Activated naive CD8-positive, alpha-beta T cell treated with anti-CD3 and anti-CD28 coated beads, Interleukin-2, amount 50 U/mL, for 16 hours (primary cell): ENCODE data around the gene GPX3.

Experiments used
- DNase-seq: peaks from one replicate; pipeline ENCODE4 v3.0.0-alpha.2; 2020; ENCODE audit warnings: low read depth, low spot score

Gene GPX3, protein sequence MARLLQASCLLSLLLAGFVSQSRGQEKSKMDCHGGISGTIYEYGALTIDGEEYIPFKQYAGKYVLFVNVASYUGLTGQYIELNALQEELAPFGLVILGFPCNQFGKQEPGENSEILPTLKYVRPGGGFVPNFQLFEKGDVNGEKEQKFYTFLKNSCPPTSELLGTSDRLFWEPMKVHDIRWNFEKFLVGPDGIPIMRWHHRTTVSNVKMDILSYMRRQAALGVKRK

DNA sequence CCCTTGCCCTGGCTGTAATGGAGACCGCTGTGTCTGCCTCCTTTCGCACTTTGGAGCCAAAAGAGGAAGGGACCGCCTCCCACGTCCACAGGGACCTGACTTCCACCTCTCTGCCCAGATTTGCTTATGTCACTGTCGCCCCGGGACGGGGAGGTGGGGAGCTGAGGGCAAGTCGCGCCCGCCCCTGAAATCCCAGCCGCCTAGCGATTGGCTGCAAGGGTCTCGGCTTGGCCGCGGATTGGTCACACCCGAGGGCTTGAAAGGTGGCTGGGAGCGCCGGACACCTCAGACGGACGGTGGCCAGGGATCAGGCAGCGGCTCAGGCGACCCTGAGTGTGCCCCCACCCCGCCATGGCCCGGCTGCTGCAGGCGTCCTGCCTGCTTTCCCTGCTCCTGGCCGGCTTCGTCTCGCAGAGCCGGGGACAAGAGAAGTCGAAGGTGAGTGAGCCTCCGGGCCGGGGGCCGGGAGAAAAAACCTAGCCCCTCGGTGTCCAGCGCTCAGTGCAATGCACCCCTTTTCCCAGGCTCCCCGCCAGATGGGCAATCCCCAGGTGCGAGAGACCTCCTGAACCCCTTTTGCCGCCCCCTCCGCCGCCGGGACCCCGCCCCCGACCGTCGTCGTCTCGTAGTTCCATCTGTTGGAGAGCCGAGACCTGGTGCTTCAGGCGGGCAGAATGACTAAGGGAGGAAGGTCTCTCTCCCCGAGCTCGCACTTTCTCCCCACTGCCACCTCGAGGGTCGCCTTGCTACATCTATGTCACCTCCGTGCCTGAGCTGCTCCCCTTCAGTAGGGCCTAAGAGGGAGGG lies at the start of gene GPX3:
Gene GPX3 (plus strand): TSS at position 288 of the 807 bp plus-strand sequence. CDS start 64 bp downstream, at position 352.
- no peak for DNase-seq

DNA sequence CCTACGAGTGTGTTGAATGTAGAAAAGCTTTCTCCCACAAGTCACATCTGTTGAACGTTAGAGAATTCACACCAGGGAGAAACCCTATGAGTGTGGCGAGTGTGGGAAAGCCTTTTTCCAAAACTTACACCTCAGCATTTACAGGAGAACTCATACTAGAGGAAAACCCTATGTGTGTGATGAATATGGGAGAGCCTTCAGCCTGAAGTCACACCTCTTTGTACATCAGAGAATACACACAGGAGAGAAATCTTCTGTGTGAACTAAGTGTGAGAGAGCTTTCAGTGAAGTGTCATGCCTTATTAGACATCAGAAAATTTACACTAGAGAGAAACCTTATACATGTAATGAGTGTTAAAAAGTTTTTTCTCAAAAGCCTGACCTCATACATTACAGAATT lies 41.8 kb upstream of the GPX3 start:
- no peak for DNase-seq

DNA sequence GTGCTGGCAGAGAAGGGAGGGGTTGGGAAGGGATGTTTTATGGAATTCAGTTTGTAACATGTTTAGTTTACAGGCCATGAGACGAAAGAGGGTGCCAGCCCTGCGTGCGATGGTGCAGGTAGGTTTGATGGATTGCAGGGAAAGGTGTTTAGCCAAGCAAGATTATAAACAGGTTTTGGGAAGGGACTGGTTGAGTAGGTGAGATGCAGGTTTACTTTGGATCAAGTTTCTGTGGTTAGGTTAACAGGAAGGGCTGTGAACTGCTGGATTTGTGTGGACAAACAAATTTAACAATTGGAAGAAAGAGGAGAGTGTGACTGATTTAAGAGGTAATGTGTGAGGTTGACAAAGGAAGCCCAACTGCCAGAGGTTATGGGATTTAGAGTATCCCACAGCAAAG lies 32.6 kb upstream of the GPX3 start:
- DNase-seq: no peak

DNA sequence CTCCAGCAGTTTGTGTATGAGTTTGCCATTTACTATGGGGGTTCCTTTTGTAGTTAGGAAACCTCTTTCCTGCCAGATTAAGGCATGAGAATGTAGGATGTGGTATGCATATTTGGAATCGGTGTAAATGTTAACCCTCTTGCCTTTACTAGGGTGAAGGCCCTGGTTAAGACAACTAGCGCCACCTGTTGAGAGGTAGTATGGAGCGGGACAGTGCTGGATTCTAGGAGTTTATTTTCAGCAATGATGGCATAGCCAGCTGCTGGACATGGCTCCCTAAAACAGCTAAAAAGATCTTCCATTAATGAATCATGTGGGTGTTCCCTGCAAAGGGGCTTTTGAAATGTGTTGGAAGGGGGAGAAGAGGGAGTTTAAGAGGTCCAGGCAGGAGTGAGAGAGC lies 30.7 kb upstream of the GPX3 start:
- DNase-seq: no peak

DNA sequence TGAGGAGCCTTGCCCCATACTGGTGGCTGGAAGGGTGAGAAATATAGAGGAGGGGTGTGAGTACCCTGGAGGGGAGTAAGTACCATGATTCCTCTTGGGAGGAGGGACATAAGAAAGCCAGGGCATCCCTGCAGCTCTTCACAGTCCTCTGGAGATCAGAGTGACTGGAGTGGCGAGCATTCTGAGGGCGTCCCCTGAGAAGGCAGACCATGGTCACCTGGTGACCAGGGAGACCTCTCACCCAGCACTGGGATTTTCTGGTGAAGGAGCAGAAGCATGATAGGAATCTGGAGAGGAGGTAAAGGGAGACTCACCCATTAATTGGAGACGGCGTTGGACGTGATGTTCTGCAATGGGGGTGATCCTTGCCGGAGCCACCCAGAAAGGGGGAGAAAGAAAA lies 27.7 kb upstream of the GPX3 start:
- DNase-seq: no peak

DNA sequence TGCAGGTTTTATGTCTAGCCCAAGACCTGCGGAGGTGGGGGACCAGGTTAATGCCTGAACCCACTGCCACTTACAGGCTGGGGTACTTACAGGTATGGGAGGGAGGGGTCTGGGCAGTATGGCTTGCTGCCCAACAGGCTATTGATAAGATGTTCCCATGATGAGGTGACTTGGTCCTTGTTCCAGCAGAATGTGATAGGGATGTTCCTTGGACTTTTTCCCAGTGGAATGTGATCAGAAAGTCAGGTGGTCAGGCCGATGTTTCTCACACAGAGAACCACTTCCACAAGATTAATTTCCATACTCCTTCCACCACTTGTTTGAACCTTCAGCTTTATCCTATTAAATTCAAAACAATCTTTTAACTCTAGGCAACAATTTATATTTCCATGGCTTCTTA lies 27.0 kb upstream of the GPX3 start:
- no peak for DNase-seq

DNA sequence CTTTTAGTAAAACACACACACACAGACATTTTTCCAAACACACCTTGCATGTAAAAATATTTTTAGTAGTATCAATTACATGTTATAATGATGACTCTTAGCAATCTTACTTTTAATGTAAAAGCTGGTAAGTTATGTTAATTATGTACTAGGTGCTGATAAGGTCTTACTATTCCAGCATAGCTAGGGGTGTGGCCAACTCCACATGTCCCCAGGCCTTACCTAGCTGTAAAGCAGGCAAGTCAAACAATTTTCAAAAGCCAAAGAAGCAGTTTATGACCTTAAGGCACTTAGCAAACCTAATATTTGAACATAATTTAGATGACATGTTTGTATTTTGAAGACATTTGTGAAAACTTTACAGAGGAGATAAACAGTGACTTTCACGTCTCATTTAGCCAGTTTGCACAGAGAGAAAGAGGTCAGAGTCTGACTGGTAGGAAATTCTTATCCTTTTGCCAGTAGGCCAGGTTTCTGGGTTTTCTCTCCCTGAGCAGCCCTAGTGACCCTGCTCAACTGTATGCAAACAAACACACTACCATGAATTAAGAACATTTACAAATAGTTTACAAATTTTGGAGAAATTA lies 26.5 kb upstream of the GPX3 start:
- no peak for DNase-seq

DNA sequence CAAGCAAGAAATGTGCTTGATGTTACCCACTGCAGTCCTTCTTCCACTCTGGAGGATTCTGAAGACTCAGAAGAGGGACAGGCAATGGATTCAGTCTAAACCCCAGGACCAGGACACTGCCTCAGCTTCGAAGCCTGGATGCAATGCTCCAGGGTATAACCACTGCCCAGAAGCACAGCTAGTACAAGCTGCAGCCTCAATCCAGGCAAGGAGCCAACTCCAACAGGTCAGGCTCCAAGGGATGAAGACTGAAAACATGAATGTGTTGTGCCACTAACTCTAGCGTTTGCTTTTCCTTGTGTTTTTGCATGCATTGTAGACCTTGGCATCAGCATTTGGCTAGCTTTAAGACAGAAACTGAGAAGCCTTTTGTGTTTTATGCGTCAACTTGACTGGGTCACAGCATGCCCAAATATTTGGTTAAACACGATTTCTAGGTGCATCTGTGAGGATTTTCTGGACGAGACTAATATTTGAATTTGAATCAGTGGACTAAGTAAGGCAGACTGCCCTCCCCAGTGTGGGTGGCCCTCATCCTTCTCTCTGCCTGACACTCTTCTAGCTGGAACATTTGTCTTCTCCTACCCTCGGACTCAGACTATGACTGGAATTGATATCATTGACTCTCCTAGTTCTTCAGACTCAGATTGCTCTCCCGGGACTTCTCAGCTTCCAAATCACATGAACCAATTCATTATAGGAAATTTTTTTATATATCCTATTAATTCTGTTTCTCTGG lies 20.5 kb upstream of the GPX3 start:
- no peak for DNase-seq

DNA sequence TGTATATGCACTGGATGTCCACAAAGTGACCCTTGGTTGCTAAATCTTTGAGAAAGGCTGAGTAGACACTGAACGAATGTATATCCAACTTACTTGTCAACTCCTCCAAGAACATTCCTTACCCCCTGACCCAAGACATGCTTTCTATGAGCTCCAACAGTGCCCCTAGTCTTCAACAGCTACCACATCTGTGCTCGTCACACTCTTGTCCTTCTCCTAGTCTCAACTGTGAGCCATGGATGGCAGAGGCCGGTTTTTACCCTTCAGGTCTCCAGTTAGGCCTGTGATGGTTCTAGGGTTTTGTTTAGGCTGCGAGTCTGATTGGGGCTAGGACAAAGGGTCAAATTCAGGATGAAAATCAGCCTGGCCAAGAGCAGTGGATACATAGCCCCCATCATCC lies 19.0 kb upstream of the GPX3 start:
- no peak for DNase-seq

DNA sequence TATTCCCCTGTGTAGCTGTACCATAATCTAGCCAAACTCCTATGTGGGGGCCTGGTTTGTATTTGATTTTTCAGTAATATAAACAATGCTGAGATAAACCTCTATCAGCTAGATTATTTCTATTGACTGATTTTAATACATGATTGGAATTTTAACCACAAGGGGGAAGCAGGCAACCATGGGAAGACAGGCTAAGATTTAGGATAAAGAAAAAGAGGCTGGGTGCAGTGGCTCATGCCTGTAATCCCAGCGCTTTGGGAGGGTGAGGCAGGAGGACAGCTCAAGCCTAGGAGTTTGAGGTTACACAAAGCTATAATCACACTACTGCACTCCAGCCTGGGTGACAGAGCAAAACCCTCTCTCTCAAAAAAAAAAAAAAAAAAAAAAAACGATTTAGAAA lies 18.1 kb upstream of the GPX3 start:
- no peak for DNase-seq

DNA sequence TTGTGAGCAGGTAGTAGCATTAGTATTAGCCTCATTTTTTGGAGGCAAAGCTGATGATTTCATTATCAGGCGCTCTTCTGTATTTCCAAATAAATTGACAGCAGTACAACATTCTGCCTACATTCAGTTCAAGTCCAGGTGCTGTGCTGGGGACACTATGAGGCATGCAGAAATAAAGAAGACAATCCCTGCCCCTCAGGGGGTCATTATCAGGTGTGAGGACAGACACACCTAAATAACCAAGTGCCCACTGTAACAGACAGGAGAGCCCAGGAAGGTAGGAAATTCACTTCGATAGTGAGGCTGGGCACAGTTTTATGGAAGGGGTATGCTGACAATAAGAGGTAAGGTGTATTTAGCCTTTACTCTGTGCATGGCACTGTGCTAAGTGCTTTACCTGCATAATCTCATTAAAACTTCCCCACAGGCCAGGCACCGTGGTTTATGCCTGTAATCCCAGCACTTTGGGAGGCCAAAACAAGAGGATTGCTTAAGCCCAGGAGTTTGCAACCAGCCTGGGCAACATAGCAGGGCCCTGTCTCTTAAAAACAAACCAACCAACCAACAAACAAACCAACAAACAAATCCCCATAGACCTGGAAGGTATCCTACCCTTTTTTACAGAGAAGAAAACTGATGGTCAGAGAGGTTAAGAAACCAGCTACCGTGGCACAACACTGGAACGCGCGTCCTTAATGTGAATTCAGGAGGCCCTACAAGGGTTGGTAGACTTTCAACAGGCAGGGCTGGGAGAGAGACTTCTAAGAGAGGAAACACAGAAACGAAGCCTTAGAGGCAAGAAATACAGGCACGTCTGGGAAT lies 17.5 kb upstream of the GPX3 start:
- no peak for DNase-seq

DNA sequence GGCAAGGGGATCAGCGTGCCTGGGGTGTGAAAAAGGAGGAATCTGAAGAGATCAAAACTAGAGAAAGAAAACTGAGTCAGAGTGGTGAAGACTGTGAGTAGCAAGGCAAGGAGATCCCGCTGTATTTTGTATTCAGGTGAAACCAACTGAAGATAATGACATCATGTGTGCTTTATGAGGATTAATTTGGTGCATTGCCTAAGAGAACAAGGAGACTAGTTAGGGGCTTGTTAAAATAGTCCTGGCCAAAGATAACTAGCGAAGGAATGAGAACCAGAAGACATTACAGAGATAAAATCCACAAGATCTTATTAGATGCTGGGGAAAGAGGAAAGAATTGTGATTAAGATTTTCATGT lies 16.9 kb upstream of the GPX3 start:
- no peak for DNase-seq

DNA sequence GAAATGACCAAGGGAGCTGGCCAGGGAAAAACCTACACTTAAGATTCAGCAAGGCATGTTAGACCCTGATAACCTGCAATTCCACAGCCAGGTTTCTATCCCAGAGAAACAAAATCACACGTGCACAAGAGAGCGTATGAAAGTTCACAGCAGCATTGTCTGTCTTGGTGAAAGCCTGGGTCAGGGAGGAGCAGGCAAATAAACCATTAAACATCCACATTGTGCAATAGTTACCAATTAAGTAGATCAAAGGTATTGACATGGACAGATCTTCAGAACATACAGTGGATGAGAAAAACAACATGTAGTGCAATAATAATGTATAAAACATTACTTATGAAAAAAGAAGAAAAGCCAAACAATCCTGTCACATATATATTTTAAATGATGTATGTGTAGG lies 15.9 kb upstream of the GPX3 start:
- DNase-seq: no peak

DNA sequence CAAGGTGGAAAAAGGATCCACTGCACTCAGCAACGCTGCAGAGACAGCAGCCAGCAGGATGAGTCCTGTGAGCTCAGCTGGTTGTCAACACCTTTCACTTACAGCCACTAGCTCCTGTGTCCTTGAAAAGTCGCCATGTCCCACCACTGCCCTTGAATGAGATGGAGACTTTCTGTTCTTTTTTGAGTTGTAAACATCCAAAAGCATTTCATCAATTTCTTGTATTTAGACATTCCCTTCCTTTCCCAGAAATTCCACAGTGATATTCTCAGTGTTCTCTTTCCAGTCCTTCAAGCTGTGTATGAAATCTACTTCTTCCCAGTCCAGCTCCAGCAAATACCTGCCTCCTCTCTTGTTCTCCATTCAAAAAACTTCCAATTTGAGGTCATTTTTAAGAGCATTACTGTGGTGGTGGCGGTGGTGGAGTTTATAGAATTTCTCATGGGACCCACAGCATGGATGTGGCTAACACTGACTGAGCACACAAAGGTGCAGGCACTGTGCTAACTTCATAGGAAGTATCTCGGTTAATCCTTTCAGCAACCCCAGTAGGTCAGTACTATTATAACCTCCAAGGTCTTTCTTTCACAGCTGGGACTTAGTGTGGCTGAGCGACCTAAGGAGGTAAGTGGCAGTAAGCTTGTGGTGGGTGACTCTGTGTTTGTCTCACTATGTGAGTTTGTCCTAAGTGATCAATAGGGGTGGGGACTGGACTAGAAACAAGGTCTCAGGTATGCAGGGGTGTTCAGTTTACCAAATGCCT lies 15.0 kb upstream of the GPX3 start:
- no peak for DNase-seq

DNA sequence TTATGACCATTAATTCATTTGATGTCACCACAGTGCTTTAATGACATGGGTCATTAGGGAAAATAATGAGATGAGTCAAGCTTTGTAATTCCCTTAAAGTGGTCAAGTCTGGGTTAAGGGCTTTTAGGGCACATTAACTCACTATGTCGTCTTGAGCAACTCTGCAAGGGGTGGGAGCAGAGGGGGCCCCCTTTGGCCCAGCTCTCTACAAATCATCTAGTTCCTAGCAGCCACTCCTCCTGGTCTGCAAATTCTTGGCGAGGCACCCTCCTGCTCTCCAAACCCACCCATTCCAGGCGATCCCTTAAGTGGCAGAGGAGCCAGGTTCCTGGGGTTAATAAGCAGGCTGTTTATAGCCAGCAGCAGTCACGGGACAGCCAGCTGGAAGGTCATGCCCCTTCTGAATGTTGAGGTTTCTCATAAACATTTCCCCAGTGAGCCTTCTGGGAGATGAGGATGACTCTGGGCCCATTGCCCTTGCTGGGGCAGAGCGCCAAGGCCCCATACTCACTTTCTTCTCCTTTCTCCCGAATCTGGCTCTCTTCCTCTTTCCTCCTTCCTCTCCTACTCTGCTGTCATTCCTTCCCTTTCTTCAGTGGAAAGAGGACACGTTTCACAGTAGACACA lies 14.3 kb upstream of the GPX3 start:
- no peak for DNase-seq

DNA sequence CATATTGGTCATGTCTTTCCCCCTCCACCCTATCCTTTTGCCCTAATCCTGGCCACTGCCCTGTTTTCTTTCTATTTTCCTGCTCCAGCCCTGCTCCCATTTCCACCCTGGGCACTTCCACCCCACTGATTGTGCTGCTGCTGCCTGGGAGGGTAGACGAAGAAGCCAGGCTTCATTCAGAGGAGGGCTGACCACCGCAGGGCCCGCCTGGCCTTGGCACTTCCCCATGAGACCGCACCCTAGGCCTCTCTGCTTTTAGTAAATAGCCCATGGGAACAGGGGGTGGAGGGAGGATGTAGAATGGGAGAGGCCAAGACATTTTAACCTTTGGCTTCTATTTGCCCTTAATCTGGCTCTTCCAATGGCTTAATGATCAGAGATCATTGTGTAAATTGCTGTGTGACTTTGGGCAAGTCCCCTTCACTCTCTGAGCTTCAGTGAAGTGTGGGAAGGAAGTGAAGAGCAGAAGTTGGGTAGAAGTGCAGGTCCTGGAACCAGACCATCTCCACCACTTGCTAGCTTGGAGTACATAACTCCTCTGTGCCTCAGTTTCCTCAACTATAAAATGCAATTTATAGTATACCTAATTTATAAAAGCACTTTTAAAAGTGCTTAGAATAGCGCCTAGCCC lies 13.6 kb upstream of the GPX3 start:
- DNase-seq: no peak

DNA sequence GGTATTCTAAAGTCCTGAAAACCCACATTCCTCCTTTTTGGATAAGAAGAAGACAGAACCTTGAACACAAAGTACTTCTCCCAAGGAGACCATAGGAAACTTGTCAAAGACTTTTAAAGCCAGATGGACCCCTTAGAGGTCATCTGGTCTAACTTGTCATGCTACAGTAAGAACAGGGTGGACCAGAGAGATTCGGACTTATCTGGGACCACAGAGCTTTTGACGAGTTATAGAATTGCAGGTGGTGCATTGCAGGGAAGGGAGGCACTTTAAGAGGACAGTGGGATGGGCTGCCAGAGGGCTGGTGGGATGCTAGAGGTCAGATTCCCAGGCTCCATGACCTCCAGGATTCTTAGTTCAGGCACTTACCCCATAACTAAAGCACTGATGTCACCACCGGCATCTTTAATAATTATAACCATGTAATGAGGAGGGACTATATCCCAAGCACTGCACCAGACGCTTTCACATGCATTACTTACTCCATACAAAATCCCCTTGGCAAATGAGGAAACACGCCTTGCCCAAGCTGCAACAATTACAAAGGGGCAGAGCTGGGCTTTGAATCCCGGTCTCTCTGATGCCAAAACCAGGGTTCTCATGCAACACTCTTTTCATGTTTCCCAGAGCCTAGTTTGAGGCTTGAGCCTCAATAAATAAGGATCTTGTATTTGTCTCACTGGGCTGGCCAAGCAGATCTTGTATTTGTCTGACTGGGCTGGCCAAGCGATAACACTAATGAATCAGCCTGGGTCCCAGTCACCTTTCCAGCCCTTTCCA lies 12.8 kb upstream of the GPX3 start:
- DNase-seq: no peak

DNA sequence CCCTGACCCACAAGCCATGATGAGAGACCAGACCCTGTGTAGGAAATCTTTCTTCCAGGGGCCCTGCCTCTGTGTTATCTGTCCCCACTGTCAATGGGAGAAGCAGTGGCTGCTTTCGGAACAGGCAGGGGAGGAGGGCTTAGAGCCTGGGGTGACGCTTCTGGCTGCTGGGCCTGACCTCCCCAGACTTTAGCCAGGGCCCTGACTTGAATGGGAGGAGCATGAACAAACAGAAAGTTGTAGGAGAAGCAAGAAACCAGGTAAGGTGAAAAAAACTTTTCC lies 12.2 kb upstream of the GPX3 start:
- no peak for DNase-seq

DNA sequence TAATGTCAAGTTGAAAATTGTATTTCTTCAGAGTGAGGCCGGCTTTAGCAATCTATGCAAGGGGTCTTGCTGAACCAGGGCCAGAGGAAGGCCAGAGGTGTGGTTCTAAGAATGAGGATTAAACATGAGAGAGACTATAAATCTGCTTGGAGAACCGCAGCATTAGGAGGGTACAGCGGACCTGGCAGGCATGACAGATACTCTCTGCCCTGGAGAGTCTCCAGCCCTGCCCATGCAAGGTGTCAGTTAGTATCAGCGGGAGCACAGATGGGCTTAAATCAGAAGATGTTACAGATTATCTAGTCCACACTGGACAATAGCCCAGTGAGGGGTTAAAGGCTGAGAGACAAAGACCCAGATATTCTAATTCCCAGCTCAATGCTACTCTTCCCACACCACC lies 11.5 kb upstream of the GPX3 start:
- no peak for DNase-seq
